Measurements from ENCODE around the gene PTGES3.

Gene PTGES3

DNA sequence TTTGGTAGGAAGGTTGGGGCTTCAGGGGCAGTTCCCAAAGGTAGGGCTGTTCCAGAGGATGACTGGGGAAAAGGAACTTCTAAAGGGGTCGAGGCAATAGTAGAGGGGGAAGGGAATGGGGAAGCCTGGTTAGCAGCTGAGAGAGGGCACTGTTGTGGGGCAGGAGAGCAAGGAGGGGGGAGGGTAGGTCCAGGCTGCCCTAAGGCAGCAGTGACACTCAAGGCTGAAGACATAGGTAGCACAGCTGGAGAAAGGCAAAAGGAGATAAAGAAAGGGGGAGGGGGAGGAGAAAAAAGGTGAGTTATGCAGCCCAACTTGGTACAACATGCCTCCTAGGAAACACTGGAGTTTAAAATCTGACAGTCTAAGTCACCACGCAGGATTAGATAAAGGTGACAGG lies 33.1 kb upstream of the PTGES3 start:
- Histone ChIP-seq H3K36me3 (ENCODE audit: insufficient read depth, low read length) (peaks cover 61% of the 10 kb centered on the region), H3K4me3 (ENCODE audit: low read length) (peak overlapping the region; percentile 85), H3K4me1 (ENCODE audit: insufficient read depth, low read length) (peaks cover 49% of the 10 kb centered on the region), H3K9ac (ENCODE audit: low read depth, low read length) (no peak overlapping the region), H3K27ac (ENCODE audit: low read depth, low read length) (no peak overlapping the region), H3K27me3 (ENCODE audit: insufficient read depth, low read length) (no peaks in the 10 kb centered on the region), H3K9me3 (ENCODE audit: insufficient read depth, low read depth, low read length) (no peaks in the 10 kb centered on the region)
- 72% methylated on average over 2 of the region's 2 CpGs for WGBS

- 94% methylated on average over 1 of the region's 1 CpG for WGBS
- H3K27ac ChIP-seq (ENCODE audit: low read depth, low read length): no peak overlapping the region
- peaks cover 49% of the 10 kb centered on the region for H3K4me1 ChIP-seq (ENCODE audit: insufficient read depth, low read length)
- H3K36me3 ChIP-seq (ENCODE audit: insufficient read depth, low read length): peaks cover 66% of the 10 kb centered on the region
- H3K9ac ChIP-seq (ENCODE audit: low read depth, low read length): no peak overlapping the region
- H3K27me3 ChIP-seq (ENCODE audit: insufficient read depth, low read length): no peaks in the 10 kb centered on the region
- H3K9me3 ChIP-seq (ENCODE audit: insufficient read depth, low read depth, low read length): no peaks in the 10 kb centered on the region
- H3K4me3 ChIP-seq (ENCODE audit: low read length): peak overlapping the region; percentile 19
These were observed 32.7 kb upstream of the PTGES3 start for GRCh38 chr12:56720731-56721151.

- Histone ChIP-seq H3K27ac (ENCODE audit: low read depth, low read length) (0 out of 2 replicates have a peak overlapping the region, but pooled peaks have one; percentile 12), H3K9ac (ENCODE audit: low read depth, low read length) (peak overlapping the region; percentile 12; the same call in 1 of the 2 replicates), H3K9me3 (ENCODE audit: insufficient read depth, low read depth, low read length) (no peaks in the 10 kb centered on the region), H3K36me3 (ENCODE audit: insufficient read depth, low read length) (peaks cover 81% of the 10 kb centered on the region), H3K4me3 (ENCODE audit: low read length) (no peak overlapping the region), H3K27me3 (ENCODE audit: insufficient read depth, low read length) (no peaks in the 10 kb centered on the region), H3K4me1 (ENCODE audit: insufficient read depth, low read length) (peaks cover 49% of the 10 kb centered on the region)
These were observed 31.0 kb upstream of the PTGES3 start for GRCh38 chr12:56719056-56719455.

GRCh38 chr12:56718636-56719035 lies 30.6 kb upstream of the PTGES3 start:
- peak overlapping the region; percentile 12; the same call in 1 of the 2 replicates for H3K9ac ChIP-seq (ENCODE audit: low read depth, low read length)
- no peak overlapping the region for H3K4me3 ChIP-seq (ENCODE audit: low read length)
- peaks cover 81% of the 10 kb centered on the region for H3K36me3 ChIP-seq (ENCODE audit: insufficient read depth, low read length)
- H3K27ac ChIP-seq (ENCODE audit: low read depth, low read length): no peak overlapping the region
- H3K9me3 ChIP-seq (ENCODE audit: insufficient read depth, low read depth, low read length): no peaks in the 10 kb centered on the region
- WGBS: 90% methylated on average over 4 of the region's 4 CpGs
- H3K27me3 ChIP-seq (ENCODE audit: insufficient read depth, low read length): no peaks in the 10 kb centered on the region
- H3K4me1 ChIP-seq (ENCODE audit: insufficient read depth, low read length): peaks cover 49% of the 10 kb centered on the region

GRCh38 chr12:56718149-56718548 lies 30.1 kb upstream of the PTGES3 start:
- Histone ChIP-seq H3K36me3 (ENCODE audit: insufficient read depth, low read length) (peaks cover 81% of the 10 kb centered on the region), H3K4me1 (ENCODE audit: insufficient read depth, low read length) (peaks cover 46% of the 10 kb centered on the region), H3K27me3 (ENCODE audit: insufficient read depth, low read length) (no peaks in the 10 kb centered on the region), H3K27ac (ENCODE audit: low read depth, low read length) (no peak overlapping the region), H3K9ac (ENCODE audit: low read depth, low read length) (no peak overlapping the region), H3K4me3 (ENCODE audit: low read length) (no peak overlapping the region), H3K9me3 (ENCODE audit: insufficient read depth, low read depth, low read length) (no peaks in the 10 kb centered on the region)
- 96% methylated on average over 1 of the region's 1 CpG for WGBS

DNA sequence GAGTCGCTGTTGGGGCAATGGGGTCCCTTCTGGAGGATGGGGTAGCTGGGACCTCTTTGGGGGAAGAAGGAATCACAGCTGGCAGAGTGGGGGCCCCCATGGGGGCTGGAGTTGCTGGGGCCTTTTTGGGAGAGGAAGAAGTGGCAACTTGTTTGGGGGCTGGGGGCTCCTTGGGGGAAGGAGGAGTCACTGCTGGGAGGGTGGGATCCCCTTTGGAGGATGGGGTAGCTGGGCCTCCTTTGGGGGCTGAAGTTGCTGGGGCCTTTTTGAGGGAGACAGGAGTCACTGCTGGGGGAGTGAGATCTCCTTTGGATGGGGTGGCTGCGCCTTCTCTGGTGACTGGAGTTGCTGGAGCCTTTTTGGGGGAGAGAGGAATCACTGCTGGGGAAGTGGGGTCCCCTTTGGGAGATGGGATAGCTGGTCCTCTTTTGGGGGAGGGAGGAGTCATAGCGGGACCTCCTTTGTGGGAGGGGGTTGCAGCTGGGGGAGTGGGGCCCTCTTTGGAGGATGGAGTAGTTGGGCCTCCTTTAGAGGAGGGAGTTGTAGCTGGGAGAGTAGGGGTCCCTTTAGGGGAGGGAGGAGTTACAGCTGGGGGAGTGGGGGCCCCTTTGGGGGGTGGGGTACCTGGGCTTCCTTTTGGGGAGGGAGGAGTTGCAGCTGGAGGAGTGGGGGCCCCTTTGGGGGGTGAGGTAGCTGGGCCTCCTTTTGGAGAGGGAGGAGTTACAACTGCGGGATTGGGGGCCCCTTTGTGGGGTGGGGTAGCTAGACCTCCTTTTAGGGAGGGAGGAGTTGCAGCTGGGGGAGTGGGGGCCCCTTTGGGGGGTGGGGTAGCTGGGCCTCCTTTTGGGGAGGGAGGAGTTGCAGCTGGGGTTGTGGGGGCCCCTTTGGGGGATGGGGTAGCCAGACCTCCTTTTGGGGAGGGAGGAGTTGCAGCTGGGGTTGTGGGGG lies 29.1 kb upstream of the PTGES3 start:
- Histone ChIP-seq H3K4me3 (ENCODE audit: low read length) (no peak overlapping the region), H3K9me3 (ENCODE audit: insufficient read depth, low read depth, low read length) (no peaks in the 10 kb centered on the region), H3K27ac (ENCODE audit: low read depth, low read length) (no peak overlapping the region), H3K4me1 (ENCODE audit: insufficient read depth, low read length) (peaks cover 36% of the 10 kb centered on the region), H3K27me3 (ENCODE audit: insufficient read depth, low read length) (no peaks in the 10 kb centered on the region), H3K36me3 (ENCODE audit: insufficient read depth, low read length) (peaks cover 81% of the 10 kb centered on the region), H3K9ac (ENCODE audit: low read depth, low read length) (no peak overlapping the region)
- 96% methylated on average over 4 of the region's 4 CpGs for WGBS

DNA sequence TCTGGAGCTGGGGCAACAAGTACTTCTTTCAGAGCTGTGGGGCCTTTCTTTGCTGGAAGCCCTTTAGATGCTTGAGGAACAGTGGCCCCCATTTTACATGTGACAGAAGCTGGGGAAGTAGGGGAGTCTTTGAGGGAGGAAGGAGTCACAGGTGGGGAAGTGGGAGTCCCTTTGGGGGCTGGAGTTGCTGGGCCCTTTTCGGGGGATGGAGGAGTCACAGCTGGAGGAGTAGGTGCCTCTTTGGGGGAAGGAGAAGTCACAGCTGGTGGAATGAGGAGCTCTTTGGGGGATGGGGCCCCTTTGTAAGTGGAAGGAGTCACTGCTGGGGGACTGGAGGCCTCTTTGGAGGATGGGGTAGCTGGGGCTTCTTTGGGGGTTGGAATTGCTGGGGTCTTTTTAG lies 28.4 kb upstream of the PTGES3 start:
- Histone ChIP-seq H3K36me3 (ENCODE audit: insufficient read depth, low read length) (peaks cover 80% of the 10 kb centered on the region), H3K4me1 (ENCODE audit: insufficient read depth, low read length) (peaks cover 29% of the 10 kb centered on the region), H3K9me3 (ENCODE audit: insufficient read depth, low read depth, low read length) (no peaks in the 10 kb centered on the region), H3K9ac (ENCODE audit: low read depth, low read length) (no peak overlapping the region), H3K27me3 (ENCODE audit: insufficient read depth, low read length) (no peaks in the 10 kb centered on the region), H3K27ac (ENCODE audit: low read depth, low read length) (peak overlapping the region; percentile 2; the same call in 1 of the 2 replicates), H3K4me3 (ENCODE audit: low read length) (no peak overlapping the region)
- WGBS: 91% methylated on average over 1 of the region's 1 CpG

- no peak overlapping the region for H3K4me3 ChIP-seq (ENCODE audit: low read length)
- H3K27me3 ChIP-seq (ENCODE audit: insufficient read depth, low read length): no peaks in the 10 kb centered on the region
- no peak overlapping the region for H3K27ac ChIP-seq (ENCODE audit: low read depth, low read length)
- H3K9ac ChIP-seq (ENCODE audit: low read depth, low read length): no peak overlapping the region
- 90% methylated on average over 8 of the region's 8 CpGs for WGBS
- H3K9me3 ChIP-seq (ENCODE audit: insufficient read depth, low read depth, low read length): no peaks in the 10 kb centered on the region
- H3K36me3 ChIP-seq (ENCODE audit: insufficient read depth, low read length): peaks cover 80% of the 10 kb centered on the region
- peaks cover 22% of the 10 kb centered on the region for H3K4me1 ChIP-seq (ENCODE audit: insufficient read depth, low read length)
These were observed 27.7 kb upstream of the PTGES3 start for GRCh38 chr12:56715798-56716197.

GRCh38 chr12:56714431-56714929 lies 26.4 kb upstream of the PTGES3 start:
- Histone ChIP-seq H3K27ac (ENCODE audit: low read depth, low read length) (no peak overlapping the region), H3K4me1 (ENCODE audit: insufficient read depth, low read length) (peaks cover 9% of the 10 kb centered on the region), H3K36me3 (ENCODE audit: insufficient read depth, low read length) (peaks cover 67% of the 10 kb centered on the region), H3K27me3 (ENCODE audit: insufficient read depth, low read length) (no peaks in the 10 kb centered on the region), H3K4me3 (ENCODE audit: low read length) (no peak overlapping the region), H3K9me3 (ENCODE audit: insufficient read depth, low read depth, low read length) (no peaks in the 10 kb centered on the region), H3K9ac (ENCODE audit: low read depth, low read length) (no peak overlapping the region)
- 100% methylated on average over 2 of the region's 2 CpGs for WGBS

DNA sequence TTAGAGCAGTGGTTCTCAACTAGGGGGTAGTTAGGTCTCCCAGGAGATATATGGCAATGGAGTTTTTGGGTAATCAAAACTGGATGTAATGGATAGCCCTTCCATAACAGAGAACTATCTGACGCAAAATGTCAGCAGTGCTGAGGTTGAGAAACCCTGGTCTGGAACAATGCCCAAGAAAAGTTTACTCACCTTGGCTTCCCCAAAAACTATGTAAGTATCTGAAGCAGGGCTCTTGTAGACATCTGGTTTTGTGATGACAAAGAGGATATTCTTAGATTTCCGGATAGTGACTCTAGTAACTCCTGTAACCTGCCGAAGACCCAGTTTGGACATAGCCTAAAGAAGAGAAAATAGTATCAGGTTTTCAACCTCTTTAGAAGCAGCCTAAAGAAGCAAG lies 25.3 kb upstream of the PTGES3 start:
- Histone ChIP-seq H3K27me3 (ENCODE audit: insufficient read depth, low read length) (no peaks in the 10 kb centered on the region), H3K27ac (ENCODE audit: low read depth, low read length) (no peak overlapping the region), H3K9me3 (ENCODE audit: insufficient read depth, low read depth, low read length) (no peaks in the 10 kb centered on the region), H3K4me1 (ENCODE audit: insufficient read depth, low read length) (no peaks in the 10 kb centered on the region), H3K4me3 (ENCODE audit: low read length) (no peak overlapping the region), H3K9ac (ENCODE audit: low read depth, low read length) (no peak overlapping the region), H3K36me3 (ENCODE audit: insufficient read depth, low read length) (peaks cover 58% of the 10 kb centered on the region)
- 96% methylated on average over 3 of the region's 3 CpGs for WGBS

GRCh38 chr12:56709759-56710376 lies 21.8 kb upstream of the PTGES3 start:
- Histone ChIP-seq H3K9me3 (ENCODE audit: insufficient read depth, low read depth, low read length) (no peaks in the 10 kb centered on the region), H3K4me1 (ENCODE audit: insufficient read depth, low read length) (no peaks in the 10 kb centered on the region), H3K9ac (ENCODE audit: low read depth, low read length) (no peak overlapping the region), H3K4me3 (ENCODE audit: low read length) (no peak overlapping the region), H3K36me3 (ENCODE audit: insufficient read depth, low read length) (peaks cover 40% of the 10 kb centered on the region), H3K27ac (ENCODE audit: low read depth, low read length) (no peak overlapping the region), H3K27me3 (ENCODE audit: insufficient read depth, low read length) (no peaks in the 10 kb centered on the region)
- WGBS: 84% methylated on average over 5 of the region's 5 CpGs

Measured in HUES64 (cell line).